ENCODE results near the gene MVD.

GRCh38 chr16:88651989-88652761, 10.7 kb downstream of the MVD start:
- TF ChIP-seq, protein P1, sequence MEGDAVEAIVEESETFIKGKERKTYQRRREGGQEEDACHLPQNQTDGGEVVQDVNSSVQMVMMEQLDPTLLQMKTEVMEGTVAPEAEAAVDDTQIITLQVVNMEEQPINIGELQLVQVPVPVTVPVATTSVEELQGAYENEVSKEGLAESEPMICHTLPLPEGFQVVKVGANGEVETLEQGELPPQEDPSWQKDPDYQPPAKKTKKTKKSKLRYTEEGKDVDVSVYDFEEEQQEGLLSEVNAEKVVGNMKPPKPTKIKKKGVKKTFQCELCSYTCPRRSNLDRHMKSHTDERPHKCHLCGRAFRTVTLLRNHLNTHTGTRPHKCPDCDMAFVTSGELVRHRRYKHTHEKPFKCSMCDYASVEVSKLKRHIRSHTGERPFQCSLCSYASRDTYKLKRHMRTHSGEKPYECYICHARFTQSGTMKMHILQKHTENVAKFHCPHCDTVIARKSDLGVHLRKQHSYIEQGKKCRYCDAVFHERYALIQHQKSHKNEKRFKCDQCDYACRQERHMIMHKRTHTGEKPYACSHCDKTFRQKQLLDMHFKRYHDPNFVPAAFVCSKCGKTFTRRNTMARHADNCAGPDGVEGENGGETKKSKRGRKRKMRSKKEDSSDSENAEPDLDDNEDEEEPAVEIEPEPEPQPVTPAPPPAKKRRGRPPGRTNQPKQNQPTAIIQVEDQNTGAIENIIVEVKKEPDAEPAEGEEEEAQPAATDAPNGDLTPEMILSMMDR (IDR thresholded peaks at IDR 0.05) = no peak
- TF ChIP-seq POLR2A (IDR thresholded peaks at IDR 0.05) (no peak), POLR2AphosphoS5 (IDR thresholded peaks at IDR 0.05) (no peak)

Data from breast epithelium (tissue), 3 donors.